D721Med (cell line): ENCODE measurements around the gene AASDH.

Experiments used
- DNase-seq: peaks from one replicate; pipeline ENCODE4 v3.0.0; 2011; ENCODE audit warnings: low spot score; ENCODE audit not compliant: insufficient read length
- FAIRE-seq: peaks from 2 replicates; lab custom pipeline; 2011; peaks lifted over from hg19 to GRCh38; lab: Jason Lieb, UNC
- TF ChIP-seq, protein P1 (sequence below): IDR thresholded peaks from 2 replicates; pipeline ENCODE4 v1.5.1; 2012; ENCODE audit warnings: mild to moderate bottlenecking, control low read depth; ENCODE audit not compliant: insufficient read depth; ENCODE audit errors: missing control alignments

The AASDH gene

DNA sequence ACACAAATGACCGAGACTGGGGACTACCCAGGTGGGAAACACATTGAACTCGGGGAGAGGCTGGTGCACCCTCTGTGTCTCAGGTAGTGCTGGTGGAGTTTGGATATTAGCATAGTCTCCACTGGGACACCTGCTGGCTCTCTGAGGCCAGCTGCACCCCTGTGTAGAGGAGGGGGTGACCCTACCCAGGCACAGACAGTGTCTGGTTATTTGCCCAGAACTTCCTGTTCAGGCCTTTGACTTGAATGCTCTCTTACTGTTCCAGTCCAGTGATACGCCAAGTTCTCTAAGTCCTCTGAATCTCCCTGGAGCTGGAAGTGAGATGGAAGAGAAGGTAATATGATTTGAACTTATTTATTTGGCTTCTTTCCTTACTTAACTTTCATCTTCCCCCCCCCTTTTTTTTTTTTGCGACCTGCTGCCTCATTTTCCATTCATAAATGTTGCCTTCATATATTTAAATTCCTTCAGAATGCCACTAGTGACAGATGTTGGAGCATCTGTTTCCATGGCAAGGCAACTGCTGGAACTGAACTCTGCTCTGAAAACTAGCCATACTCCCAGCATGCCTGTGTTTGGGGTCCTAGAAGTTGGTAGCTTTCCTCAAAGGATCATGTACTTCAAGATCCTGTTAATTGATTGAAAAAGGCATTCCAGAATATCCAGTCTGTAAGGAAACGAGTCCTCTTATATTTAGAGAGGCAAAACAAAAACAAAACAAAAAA, 76.7 kb downstream of the AASDH start:
- FAIRE-seq (no peak), DNase-seq (no peak)
- TF ChIP-seq, protein P1, sequence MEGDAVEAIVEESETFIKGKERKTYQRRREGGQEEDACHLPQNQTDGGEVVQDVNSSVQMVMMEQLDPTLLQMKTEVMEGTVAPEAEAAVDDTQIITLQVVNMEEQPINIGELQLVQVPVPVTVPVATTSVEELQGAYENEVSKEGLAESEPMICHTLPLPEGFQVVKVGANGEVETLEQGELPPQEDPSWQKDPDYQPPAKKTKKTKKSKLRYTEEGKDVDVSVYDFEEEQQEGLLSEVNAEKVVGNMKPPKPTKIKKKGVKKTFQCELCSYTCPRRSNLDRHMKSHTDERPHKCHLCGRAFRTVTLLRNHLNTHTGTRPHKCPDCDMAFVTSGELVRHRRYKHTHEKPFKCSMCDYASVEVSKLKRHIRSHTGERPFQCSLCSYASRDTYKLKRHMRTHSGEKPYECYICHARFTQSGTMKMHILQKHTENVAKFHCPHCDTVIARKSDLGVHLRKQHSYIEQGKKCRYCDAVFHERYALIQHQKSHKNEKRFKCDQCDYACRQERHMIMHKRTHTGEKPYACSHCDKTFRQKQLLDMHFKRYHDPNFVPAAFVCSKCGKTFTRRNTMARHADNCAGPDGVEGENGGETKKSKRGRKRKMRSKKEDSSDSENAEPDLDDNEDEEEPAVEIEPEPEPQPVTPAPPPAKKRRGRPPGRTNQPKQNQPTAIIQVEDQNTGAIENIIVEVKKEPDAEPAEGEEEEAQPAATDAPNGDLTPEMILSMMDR, result no peak

DNA sequence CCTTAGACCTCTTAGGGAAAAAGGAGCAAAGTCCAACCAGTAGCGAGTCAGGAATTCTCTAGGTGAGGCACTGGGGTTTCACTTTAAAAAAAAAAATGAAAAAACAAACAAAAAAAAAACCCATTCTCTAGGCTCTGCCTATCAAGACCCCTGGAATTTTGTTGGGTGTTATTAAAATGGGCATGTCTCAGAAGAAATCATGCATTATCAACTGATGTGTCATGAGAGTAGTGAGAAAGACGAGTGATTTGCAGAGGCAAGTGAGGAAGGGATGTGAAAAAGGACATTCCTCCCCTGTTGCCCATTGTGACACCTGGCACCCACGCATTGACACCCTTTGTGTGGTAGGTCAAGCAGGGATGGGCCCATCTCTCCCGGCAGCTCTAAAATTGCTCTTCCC, 78.9 kb downstream of the AASDH start:
- TF ChIP-seq, protein P1, result no peak
- no peak for FAIRE-seq

DNA sequence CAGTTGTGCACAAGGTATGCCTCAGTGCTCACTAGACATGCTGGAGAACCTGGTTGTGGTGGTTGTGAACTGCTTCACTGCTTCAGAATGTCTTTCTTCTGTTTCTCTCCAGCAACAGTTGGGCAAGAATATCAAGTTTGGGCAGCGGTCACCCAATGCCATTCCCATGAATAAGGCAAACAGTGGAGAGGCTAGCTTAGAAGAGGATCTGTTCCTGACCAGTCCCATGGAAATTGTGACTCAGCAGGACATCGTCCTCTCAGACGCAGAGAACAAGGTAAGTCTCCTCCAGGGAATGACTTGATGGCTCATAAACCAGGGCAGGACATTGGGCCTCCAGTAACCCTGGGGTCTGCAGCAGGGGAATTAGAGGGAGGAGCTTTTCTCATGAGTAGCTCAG, 79.9 kb downstream of the AASDH start:
- no peak for FAIRE-seq
- TF ChIP-seq, protein P1, result no peak

More for the DNA sequence above, 78.9 kb downstream of the AASDH start:
- DNase-seq, result no peak

DNA sequence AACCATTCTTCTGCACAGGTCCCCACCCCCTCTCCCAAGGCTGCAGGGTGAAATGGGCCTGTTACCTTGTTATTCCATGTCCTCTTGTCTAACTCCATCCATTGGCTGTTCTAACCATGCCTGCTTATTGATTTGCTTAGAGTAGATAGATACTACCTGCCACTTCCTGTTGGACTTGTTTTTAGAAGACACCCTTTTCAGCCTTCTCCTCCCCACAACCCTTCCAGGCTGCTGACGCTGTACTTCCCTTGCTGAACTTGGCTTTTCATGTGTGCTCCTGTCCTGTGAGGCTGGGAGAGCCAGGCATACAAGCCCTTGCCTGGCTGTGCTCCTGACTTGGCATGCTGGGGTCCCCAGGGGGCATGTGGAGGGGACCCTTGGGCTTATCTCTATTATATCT, 81.9 kb downstream of the AASDH start:
- no peak for DNase-seq
- TF ChIP-seq, protein P1, result no peak
- FAIRE-seq, result no peak

More for the DNA sequence above, 79.9 kb downstream of the AASDH start:
- no peak for DNase-seq

DNA sequence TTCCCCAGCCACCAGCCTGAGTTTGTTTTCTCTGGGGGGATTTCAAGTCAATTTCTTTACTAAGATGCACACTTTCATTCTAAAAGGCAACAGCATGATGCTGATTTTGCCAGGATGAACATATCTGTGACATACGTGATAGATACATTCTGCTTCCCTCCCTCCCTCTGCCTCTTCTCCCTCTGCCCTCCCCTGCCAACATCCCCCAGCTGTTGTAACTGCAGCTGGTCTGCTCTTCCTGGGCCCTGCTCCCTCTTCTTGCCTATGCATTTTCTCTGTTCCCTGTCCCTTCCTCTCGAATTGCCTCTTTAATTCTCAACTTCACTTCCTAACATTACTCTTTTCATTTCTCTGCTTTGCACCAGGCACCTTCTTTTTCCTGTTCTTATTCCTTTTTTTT, 83.4 kb downstream of the AASDH start:
- no peak for DNase-seq
- TF ChIP-seq, protein P1, result no peak
- no peak for FAIRE-seq

DNA sequence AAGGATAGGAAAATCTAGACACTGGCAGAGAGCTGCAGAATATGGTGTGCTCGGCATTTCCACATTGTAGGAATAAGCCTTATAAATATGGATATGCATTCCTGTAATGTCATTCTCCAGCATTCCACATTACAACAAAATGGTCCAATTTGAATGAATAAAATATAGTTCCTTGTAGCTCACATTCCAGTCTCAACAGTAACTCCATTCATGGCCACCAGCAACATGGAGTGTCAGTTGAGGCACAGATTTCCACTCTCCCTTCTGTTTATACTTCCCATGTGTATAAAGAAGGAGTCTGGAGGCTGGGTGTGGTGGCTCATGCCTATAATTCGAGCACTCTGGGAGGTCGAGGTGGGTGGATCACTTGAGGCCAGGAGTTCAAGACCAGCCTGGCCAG, 84.5 kb downstream of the AASDH start:
- no peak for DNase-seq
- FAIRE-seq, result no peak
- TF ChIP-seq, protein P1, result no peak

DNA sequence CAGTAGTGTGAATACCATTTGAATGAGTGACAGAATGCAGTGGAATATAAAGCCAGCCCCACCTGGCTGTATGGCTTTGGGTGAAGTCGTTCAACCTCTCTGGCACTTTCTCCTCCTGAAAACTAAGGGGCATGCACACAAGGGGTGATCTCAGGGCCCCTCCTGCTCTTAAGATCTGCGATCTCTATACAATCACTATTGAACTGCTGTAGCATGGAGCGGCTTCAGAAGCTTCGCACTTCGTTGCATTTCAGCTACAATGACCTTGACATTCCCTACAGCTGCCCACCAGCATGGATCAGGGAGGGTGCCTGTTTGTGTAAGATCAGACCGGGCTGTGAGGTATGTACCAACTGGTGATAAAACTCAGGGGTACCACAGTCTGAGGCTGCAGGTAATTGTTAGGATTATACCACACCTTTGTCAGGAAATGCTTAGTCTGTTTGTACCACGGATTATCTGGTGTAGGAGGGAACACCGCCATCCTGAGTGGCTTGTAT, 85.2 kb downstream of the AASDH start:
- TF ChIP-seq, protein P1, result no peak
- no peak for DNase-seq
- no peak for FAIRE-seq
